Right atrium auricular region (tissue), 2 donors: ENCODE results near the gene CHST15. TPM values are rescaled to one million over a fixed set of nuclear protein-coding genes. Genes with fewer than 3 reads are reported as not detected.

ENCODE experiments used
- DNase-seq: peaks from one replicate; pipeline ENCODE4 v3.0.0-alpha.2; 2019; ENCODE audit warnings: low spot score
- H3K27ac ChIP-seq, 2 donors: fragments of 200-600 bp; sonication (generic); 1 replicate in 1 of 2; 2 replicates in 1 of 2; pipeline ENCODE4 v1.5.1; 2016 to 2019
- H3K27me3 ChIP-seq, 2 donors: fragments of 200-600 bp; sonication (generic); one replicate each; pipeline versions ENCODE4 v1.5.1 to v1.6.0; 2017 to 2019
- H3K36me3 ChIP-seq: fragments of 200-600 bp; sonication (generic); one replicate; pipeline ENCODE4 v1.5.1; 2016
- H3K4me1 ChIP-seq, 2 donors: fragments of 200-600 bp; sonication (generic); one replicate each; pipeline versions ENCODE4 v1.5.1 to v1.6.0; 2017 to 2019
- H3K4me3 ChIP-seq, 2 donors: fragments of 200-600 bp; sonication (generic); 1 replicate in 1 of 2; 2 replicates in 1 of 2; pipeline ENCODE4 v1.5.1; 2017 to 2019; ENCODE audit warnings: mild to moderate bottlenecking in 1 of 2, moderate library complexity in 1 of 2
- H3K9me3 ChIP-seq, 2 donors: fragments of 200-600 bp; sonication (generic); one replicate each; pipeline ENCODE4 v1.5.1; 2019
- total RNA-seq, 2 donors: library from RNA; depleted of rRNA; stranded (reverse); fragments of >200 nt; gene quantifications; one replicate each; pipeline ENCODE4 v1.1.0, GENCODE V29; 2016
- TF ChIP-seq, protein P1 (sequence below), 2 donors: fragments of 200-600 bp; sonication (generic); IDR thresholded peaks; one replicate each; pipeline ENCODE4 v1.5.1; 2019; ENCODE audit warnings: antibody characterized with exemption in 2 of 2

CHST15 gene
- total RNA-seq, 2 donors from 2014 or later: 7.0 to 14.2 TPM

DNA sequence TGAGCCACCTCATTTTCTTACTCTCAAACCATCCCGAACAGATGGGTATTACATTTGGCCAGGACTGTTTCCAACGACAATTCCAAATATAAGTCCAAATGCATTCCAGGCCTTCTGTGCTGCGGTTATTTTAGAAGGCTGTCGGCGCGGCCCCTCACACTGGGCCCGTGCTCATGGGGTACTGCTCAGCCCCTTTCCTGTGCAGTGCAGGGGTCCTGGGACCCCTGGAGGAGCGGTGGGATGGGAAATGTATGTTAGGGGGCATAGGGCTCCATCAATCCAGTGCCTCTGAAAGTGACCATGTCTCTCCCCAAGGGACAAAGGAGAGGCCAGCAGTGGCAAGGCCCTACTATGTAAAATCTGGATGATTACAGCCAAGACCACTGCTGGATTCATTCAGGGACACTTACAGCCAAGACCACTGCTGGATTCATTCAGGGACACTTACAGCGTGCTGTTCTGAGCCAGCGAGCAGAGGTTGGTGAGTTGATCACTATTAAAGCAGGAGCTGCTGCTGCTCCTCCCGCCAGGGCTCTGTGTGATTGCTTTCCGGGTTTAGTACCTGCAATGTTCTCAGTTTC is 66.3 kb downstream of the CHST15 start:
- Histone ChIP-seq H3K4me3 (no peak overlapping the region), H3K4me1 (no peaks in the 10 kb centered on the region), H3K9me3 (no peaks in the 10 kb centered on the region), H3K27me3 (no peaks in the 10 kb centered on the region), H3K27ac (no peak overlapping the region), H3K36me3 (peaks cover 5% of the 10 kb centered on the region)
- no peak for DNase-seq
- TF ChIP-seq, protein P1, sequence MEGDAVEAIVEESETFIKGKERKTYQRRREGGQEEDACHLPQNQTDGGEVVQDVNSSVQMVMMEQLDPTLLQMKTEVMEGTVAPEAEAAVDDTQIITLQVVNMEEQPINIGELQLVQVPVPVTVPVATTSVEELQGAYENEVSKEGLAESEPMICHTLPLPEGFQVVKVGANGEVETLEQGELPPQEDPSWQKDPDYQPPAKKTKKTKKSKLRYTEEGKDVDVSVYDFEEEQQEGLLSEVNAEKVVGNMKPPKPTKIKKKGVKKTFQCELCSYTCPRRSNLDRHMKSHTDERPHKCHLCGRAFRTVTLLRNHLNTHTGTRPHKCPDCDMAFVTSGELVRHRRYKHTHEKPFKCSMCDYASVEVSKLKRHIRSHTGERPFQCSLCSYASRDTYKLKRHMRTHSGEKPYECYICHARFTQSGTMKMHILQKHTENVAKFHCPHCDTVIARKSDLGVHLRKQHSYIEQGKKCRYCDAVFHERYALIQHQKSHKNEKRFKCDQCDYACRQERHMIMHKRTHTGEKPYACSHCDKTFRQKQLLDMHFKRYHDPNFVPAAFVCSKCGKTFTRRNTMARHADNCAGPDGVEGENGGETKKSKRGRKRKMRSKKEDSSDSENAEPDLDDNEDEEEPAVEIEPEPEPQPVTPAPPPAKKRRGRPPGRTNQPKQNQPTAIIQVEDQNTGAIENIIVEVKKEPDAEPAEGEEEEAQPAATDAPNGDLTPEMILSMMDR (IDR thresholded peaks at IDR 0.05): no peak

DNA sequence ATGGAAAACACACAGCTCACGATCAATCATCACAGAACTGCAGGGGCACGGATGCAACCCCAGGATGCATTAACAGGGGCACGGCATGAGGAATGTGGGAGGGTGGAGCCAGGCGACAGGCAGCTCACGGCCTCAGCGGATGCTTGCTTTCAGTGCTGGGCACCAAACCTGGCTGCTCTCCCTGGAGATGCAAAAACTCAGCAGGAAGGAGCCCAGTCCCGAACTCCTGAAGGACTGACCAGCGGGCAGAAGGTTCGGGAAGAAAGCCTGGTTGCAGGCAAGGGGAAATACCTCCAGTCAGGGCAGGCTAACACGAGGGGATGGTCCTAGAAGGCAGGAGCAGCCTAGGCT is 66.8 kb downstream of the CHST15 start:
- no peak for DNase-seq
- Histone ChIP-seq H3K27ac (no peak overlapping the region), H3K36me3 (peaks cover 5% of the 10 kb centered on the region), H3K4me3 (no peak overlapping the region), H3K9me3 (no peaks in the 10 kb centered on the region), H3K4me1 (no peaks in the 10 kb centered on the region), H3K27me3 (no peaks in the 10 kb centered on the region)
- TF ChIP-seq, protein P1 (IDR thresholded peaks at IDR 0.05): no peak

DNA sequence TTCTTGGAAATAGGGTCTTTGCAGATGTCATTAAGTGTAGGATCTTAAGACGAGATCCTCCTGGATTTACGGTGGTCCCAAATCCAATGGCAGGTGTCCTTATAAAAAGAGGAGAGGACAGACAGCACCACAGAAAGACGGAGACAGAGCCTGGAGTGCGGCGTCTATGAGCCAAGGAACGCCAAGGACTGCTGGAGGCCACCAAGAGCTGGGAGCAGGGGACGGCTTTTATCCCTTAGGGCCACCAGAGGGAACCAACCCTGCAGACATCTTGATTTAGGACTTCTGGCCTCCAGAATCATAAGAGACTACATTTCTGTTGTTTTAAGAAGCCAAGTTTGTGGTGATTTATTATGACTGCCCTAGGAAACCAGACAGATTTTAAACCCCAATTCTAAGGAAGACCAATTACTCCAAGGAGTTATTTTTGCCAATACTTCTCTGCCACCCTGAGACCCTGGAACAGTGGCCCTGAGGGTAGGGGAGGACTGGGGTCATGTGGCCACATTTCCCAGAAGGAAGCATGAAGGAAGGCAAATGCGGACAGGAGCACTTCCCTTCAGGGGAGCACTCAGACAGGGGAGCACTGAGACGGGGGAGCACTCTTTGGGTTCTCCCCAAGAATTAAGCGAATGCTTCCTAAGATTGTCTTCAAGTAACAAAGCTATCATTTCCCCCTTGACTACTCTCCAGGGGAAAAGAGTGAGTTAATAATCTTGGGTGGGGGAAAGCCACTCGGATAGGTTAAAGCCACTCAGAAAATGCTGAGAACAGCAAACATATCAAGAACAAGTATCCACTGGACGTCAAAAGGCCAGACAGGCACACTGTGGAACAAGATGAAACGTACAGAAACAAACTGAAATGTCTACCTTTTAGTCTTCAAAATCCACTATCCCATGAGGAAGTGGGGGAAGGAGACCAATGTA is 67.5 kb downstream of the CHST15 start:
- H3K27me3 ChIP-seq: no peaks in the 10 kb centered on the region
- H3K27ac ChIP-seq: no peak overlapping the region
- no peak for DNase-seq
- peaks cover 5% of the 10 kb centered on the region for H3K36me3 ChIP-seq
- TF ChIP-seq, protein P1 (IDR thresholded peaks at IDR 0.05): peak in 1 of 2 donors; percentile 51
- no peak overlapping the region for H3K4me3 ChIP-seq
- no peaks in the 10 kb centered on the region for H3K9me3 ChIP-seq
- H3K4me1 ChIP-seq: no peaks in the 10 kb centered on the region

DNA sequence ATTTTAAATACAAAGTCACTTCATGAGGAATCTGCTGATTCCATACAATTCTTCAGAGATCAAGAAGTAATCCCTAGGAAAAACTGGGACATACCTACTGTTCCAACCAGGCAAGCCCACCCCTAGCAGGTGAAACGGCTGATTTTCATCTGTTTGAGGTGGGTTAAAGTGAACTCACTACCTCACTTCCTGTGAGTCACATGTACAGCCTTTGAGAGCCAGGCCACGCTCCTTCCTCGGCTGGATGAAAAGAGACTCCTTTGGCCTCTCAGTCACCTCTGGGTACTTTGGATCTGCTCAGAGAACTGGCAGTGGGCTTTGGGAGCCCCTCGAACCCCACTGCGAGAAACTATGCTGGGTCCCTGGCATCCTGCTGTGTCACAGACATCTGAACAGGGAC is 68.2 kb downstream of the CHST15 start:
- H3K4me3 ChIP-seq: no peak overlapping the region
- TF ChIP-seq, protein P1 (IDR thresholded peaks at IDR 0.05): no peak
- H3K27ac ChIP-seq: no peak overlapping the region
- no peaks in the 10 kb centered on the region for H3K27me3 ChIP-seq
- no peaks in the 10 kb centered on the region for H3K4me1 ChIP-seq
- peaks cover 5% of the 10 kb centered on the region for H3K36me3 ChIP-seq
- H3K9me3 ChIP-seq: no peaks in the 10 kb centered on the region
- no peak for DNase-seq

DNA sequence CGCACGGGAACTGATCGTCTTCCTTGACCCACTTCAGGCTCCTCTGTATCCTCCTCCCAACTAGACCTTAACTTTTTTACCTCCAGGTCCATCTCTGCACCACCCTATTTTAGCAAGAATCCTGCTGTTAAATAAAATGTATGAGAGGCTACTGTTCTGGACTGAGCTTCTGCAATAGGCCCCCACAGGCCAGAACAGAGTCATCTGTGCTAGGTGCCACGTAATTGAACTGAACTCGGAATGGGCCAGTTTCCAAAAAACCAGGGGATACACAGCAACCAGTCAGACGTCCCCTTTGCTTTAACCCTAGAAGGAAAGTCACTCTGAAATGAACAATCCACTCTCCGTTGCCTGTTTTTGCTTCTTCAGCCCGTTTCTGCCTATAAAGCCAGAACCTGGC is 71.3 kb downstream of the CHST15 start:
- Histone ChIP-seq H3K4me3 (no peak overlapping the region), H3K27me3 (no peaks in the 10 kb centered on the region), H3K9me3 (no peaks in the 10 kb centered on the region), H3K36me3 (no peaks in the 10 kb centered on the region), H3K27ac (no peak overlapping the region), H3K4me1 (no peaks in the 10 kb centered on the region)
- no peak for DNase-seq
- TF ChIP-seq, protein P1 (IDR thresholded peaks at IDR 0.05): no peak
